ENCODE data around the gene THOC2.
"Not testable (repeated sequence)": the region's sequence is repeated elsewhere in the genome, so short reads cannot be mapped to it uniquely, and the experiment has no call there.

The THOC2 gene

GRCh38 chrX:123734079-123734478 is 1.2 kb upstream of the THOC2 start:
- DNase-seq = not testable (repeated sequence)

GRCh38 chrX:123731987-123732669 is 724 bp downstream of the THOC2 start:
- DNase-seq = peak; percentile 28

- no peak for DNase-seq
These were observed 1.4 kb downstream of the THOC2 start for GRCh38 chrX:123731258-123731986.

GRCh38 chrX:123728554-123728953 is 4.3 kb downstream of the THOC2 start:
- no peak for DNase-seq

- DNase-seq = no peak
These were observed 4.8 kb downstream of the THOC2 start for GRCh38 chrX:123728016-123728415.

GRCh38 chrX:123722193-123722592 is 10.7 kb downstream of the THOC2 start:
- DNase-seq = not testable (repeated sequence)

- no peak for DNase-seq
These were observed 12.4 kb downstream of the THOC2 start for GRCh38 chrX:123720486-123720885.

- DNase-seq = no peak
These were observed 19.0 kb downstream of the THOC2 start for GRCh38 chrX:123713841-123714240.

GRCh38 chrX:123713434-123713833 is 19.4 kb downstream of the THOC2 start:
- no peak for DNase-seq

- not testable (repeated sequence) for DNase-seq
These were observed 21.7 kb downstream of the THOC2 start for GRCh38 chrX:123711201-123711600.

GRCh38 chrX:123704781-123705180 is 28.1 kb downstream of the THOC2 start:
- DNase-seq = no peak

- no peak for DNase-seq
These were observed 33.8 kb downstream of the THOC2 start for GRCh38 chrX:123698979-123699520.

- no peak for DNase-seq
These were observed 36.5 kb downstream of the THOC2 start for GRCh38 chrX:123696334-123696733.

- DNase-seq = no peak
These were observed 37.6 kb downstream of the THOC2 start for GRCh38 chrX:123695242-123695641.

- no peak for DNase-seq
These were observed 41.1 kb downstream of the THOC2 start for GRCh38 chrX:123691776-123692175.

GRCh38 chrX:123688524-123688923 is 44.3 kb downstream of the THOC2 start:
- no peak for DNase-seq

GRCh38 chrX:123685232-123685631 is 47.6 kb downstream of the THOC2 start:
- no peak for DNase-seq

- no peak for DNase-seq
These were observed 50.7 kb downstream of the THOC2 start for GRCh38 chrX:123682186-123682585.

GRCh38 chrX:123679733-123680460 is 53.0 kb downstream of the THOC2 start:
- not testable (repeated sequence) for DNase-seq

GRCh38 chrX:123675154-123675553 is 57.7 kb downstream of the THOC2 start:
- DNase-seq = no peak

- DNase-seq = no peak
These were observed 59.0 kb downstream of the THOC2 start for GRCh38 chrX:123673813-123674212.

GRCh38 chrX:123665197-123665596 is 67.7 kb downstream of the THOC2 start:
- DNase-seq = no peak

- DNase-seq = not testable (repeated sequence)
These were observed 68.2 kb downstream of the THOC2 start for GRCh38 chrX:123664467-123665167.

All from activated T-cell treated with anti-CD3 and anti-CD28 coated beads, Interleukin-2, amount 50 U/mL, for 1 hour (primary cell).